Hepatocyte (in vitro differentiated cells): Measurements from ENCODE around the gene FGFR3. TPM values are rescaled to one million over a fixed set of nuclear protein-coding genes. Genes with fewer than 3 reads are reported as not detected.

ENCODE experiments used
- DNase-seq: peaks from one replicate; pipeline ENCODE4 v3.0.0-alpha.2; 2016; ENCODE audit warnings: low spot score
- H2AFZ ChIP-seq: fragments of 200-600 bp; sonication (generic); 2 replicates; pipeline ENCODE4 v1.6.0; 2016; ENCODE audit warnings: antibody characterized with exemption, mild to moderate bottlenecking
- H3K27ac ChIP-seq: fragments of 200-600 bp; sonication (generic); 2 replicates; pipeline ENCODE4 v1.5.1; 2016; ENCODE audit warnings: mild to moderate bottlenecking
- H3K27me3 ChIP-seq: fragments of 200-600 bp; sonication (generic); 2 replicates; pipeline ENCODE4 v1.6.1; 2016
- H3K36me3 ChIP-seq: fragments of 200-600 bp; sonication (generic); replicated peaks from 2 replicates; pipeline ENCODE4 v1.5.1; 2016; ENCODE audit warnings: low read depth; ENCODE audit not compliant: insufficient read depth
- H3K4me1 ChIP-seq: fragments of 200-600 bp; sonication (generic); 2 replicates; pipeline ENCODE4 v1.5.1; 2016; ENCODE audit warnings: mild to moderate bottlenecking, moderate library complexity; ENCODE audit not compliant: insufficient read depth
- H3K4me2 ChIP-seq: fragments of 200-600 bp; sonication (generic); 2 replicates; pipeline ENCODE4 v1.6.0; 2016
- H3K4me3 ChIP-seq: fragments of 200-600 bp; sonication (generic); 2 replicates; pipeline ENCODE4 v1.5.1; 2016; ENCODE audit warnings: mild to moderate bottlenecking
- H3K79me2 ChIP-seq: fragments of 200-600 bp; sonication (generic); 2 replicates; pipeline ENCODE4 v1.6.0; 2017; ENCODE audit warnings: mild to moderate bottlenecking
- H3K9me2 ChIP-seq: fragments of 200-600 bp; sonication (generic); replicated peaks from 2 replicates; pipeline ENCODE4 v1.6.0; 2017; ENCODE audit warnings: mild to moderate bottlenecking; ENCODE audit not compliant: insufficient read depth
- H3K9me3 ChIP-seq: fragments of 200-600 bp; sonication (generic); 2 replicates; pipeline ENCODE4 v1.5.1; 2016; ENCODE audit warnings: low read depth, mild to moderate bottlenecking
- H4K20me1 ChIP-seq: fragments of 200-600 bp; sonication (generic); 2 replicates; pipeline ENCODE4 v1.6.0; 2016; ENCODE audit warnings: mild to moderate bottlenecking; ENCODE audit not compliant: insufficient read depth, poor library complexity, severe bottlenecking
- CTCF ChIP-seq: fragments of 200-600 bp; sonication (generic); IDR thresholded peaks from 2 replicates; pipeline ENCODE4 v1.5.1; 2016; ENCODE audit warnings: antibody characterized with exemption, mild to moderate bottlenecking; ENCODE audit not compliant: poor library complexity
- EZH2 ChIP-seq: fragments of 200-600 bp; sonication (generic); IDR thresholded peaks from 2 replicates; pipeline ENCODE4 v1.6.1; 2016; ENCODE audit warnings: antibody characterized with exemption, mild to moderate bottlenecking, borderline replicate concordance
- EZH2phosphoT487 ChIP-seq: fragments of 200-600 bp; sonication (generic); IDR thresholded peaks from one replicate; pipeline ENCODE4 v1.6.1; 2018; ENCODE audit warnings: antibody characterized with exemption, mild to moderate bottlenecking, low read depth, moderate library complexity; ENCODE audit not compliant: unreplicated experiment, severe bottlenecking
- WGBS: methylation state at CpG from one replicate; pipeline ENCODE4 v1.1.6; 2016; ENCODE audit warnings: low lambda C conversion rate; ENCODE audit errors: missing lambda C conversion rate; 5-methylcytosine and 5-hydroxymethylcytosine counted together
- polyA plus RNA-seq: library from polyadenylated mRNA; unstranded; fragments of >200 nt; fragmentation: Nextera tagmentation; extraction: Ambion mirVana; gene quantifications from 2 replicates; pipeline ENCODE4 v1.2.1, GENCODE V29; 2016
- total RNA-seq: library from RNA; depleted of rRNA; stranded (reverse); fragments of >200 nt; gene quantifications from 2 replicates; pipeline ENCODE4 v1.2.3, GENCODE V29; 2014

The FGFR3 gene
- total and polyA plus RNA-seq, 2 experiments from 2014 or later = 82.0 to 99.8 TPM

- Histone ChIP-seq H3K27me3 (no peaks in the 10 kb centered on the region), H3K9me2 (no peaks in the 10 kb centered on the region), H2AFZ (no peak overlapping the region), H3K79me2 (no peaks in the 10 kb centered on the region), H3K9me3 (no peaks in the 10 kb centered on the region), H4K20me1 (no peaks in the 10 kb centered on the region), H3K4me3 (no peak overlapping the region), H3K36me3 (no peaks in the 10 kb centered on the region), H3K4me1 (peaks cover 20% of the 10 kb centered on the region), H3K4me2 (no peak overlapping the region), H3K27ac (no peak overlapping the region)
- DNase-seq = no peak
- 88% methylated on average over 10 of the region's 10 CpGs for WGBS
- TF ChIP-seq EZH2 (no peak), CTCF (no peak)
These were observed 10.1 kb upstream of the FGFR3 start for GRCh38 chr4:1783015-1783414.

- no peaks in the 10 kb centered on the region for H3K36me3 ChIP-seq
- no peak overlapping the region for H3K4me2 ChIP-seq
- H3K79me2 ChIP-seq = no peaks in the 10 kb centered on the region
- no peak for TF ChIP-seq CTCF
- no peak for TF ChIP-seq EZH2
- TF ChIP-seq EZH2phosphoT487 = no peak
- H3K9me3 ChIP-seq = no peaks in the 10 kb centered on the region
- no peak overlapping the region for H2AFZ ChIP-seq
- peaks cover 2% of the 10 kb centered on the region for H4K20me1 ChIP-seq
- no peak overlapping the region for H3K27ac ChIP-seq
- H3K27me3 ChIP-seq = no peaks in the 10 kb centered on the region
- no peaks in the 10 kb centered on the region for H3K9me2 ChIP-seq
- no peak overlapping the region for H3K4me3 ChIP-seq
- WGBS = 74% methylated on average over 12 of the region's 12 CpGs
- H3K4me1 ChIP-seq = peaks cover 20% of the 10 kb centered on the region
- DNase-seq = no peak
These were observed 9.1 kb upstream of the FGFR3 start for GRCh38 chr4:1783970-1784369.

GRCh38 chr4:1784395-1784788 is 8.7 kb upstream of the FGFR3 start:
- H3K9me3 ChIP-seq = no peaks in the 10 kb centered on the region
- 90% methylated on average over 10 of the region's 10 CpGs for WGBS
- H3K27ac ChIP-seq = no peak overlapping the region
- H3K27me3 ChIP-seq = no peaks in the 10 kb centered on the region
- no peak overlapping the region for H2AFZ ChIP-seq
- H3K4me3 ChIP-seq = no peak overlapping the region
- H3K4me2 ChIP-seq = no peak overlapping the region
- no peaks in the 10 kb centered on the region for H3K79me2 ChIP-seq
- peaks cover 2% of the 10 kb centered on the region for H4K20me1 ChIP-seq
- H3K9me2 ChIP-seq = no peaks in the 10 kb centered on the region
- H3K4me1 ChIP-seq = peaks cover 20% of the 10 kb centered on the region
- DNase-seq = no peak
- TF ChIP-seq EZH2 (no peak), CTCF (no peak), EZH2phosphoT487 (no peak)
- no peaks in the 10 kb centered on the region for H3K36me3 ChIP-seq
